ENCODE measurements around the gene SLC17A9. TPM values are rescaled to one million over a fixed set of nuclear protein-coding genes. Genes with fewer than 3 reads are reported as not detected.

SLC17A9 gene
- polyA plus RNA-seq, 3 donors: 0.81 to 31.3 (median 0.82) TPM

DNA sequence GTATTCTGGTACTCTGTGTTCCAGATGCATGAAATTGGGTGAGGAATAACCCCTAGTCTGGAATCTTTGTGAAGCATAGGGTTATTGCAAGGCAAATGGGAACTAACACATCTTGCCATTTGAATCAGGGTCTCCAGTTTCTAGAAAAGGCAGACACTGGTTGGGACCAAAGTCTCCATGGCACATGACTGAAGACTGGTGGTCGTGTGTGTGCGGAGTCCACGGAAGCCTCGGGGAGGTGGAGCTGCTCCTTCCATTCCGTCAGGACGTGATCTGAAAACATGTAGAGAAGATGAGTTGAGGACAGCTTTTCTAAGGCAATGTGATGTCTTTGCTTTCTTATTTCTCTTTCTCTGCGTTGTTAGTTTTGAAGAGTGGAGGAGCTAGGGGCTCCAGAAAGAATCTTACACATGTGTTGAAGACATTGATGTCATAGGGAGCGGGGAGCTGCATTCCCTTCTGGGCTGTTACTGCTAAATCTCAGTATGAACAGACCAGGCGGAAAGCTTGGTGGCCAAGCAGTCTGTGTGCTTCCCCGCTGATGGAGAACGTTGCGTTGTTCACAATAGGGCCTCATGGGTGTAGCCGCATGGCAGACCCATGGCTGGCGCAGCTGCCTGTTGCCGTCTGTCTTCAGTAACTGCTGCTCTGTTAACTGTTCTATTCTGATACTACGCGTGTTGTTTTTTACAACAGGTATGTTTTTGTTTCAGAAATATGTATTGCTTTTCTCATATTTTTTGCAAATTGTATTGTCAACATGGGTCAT is 4.8 kb upstream of the SLC17A9 start:
- H3K27me3 Mint-ChIP-seq (ENCODE audit: low read depth in 3 of 3): no peaks in the 10 kb centered on the region
- peaks cover 3 to 12% (median 6%) of the 10 kb centered on the region in 7 donors for H3K9me3 Mint-ChIP-seq
- no peak overlapping the region for H3K9ac ChIP-seq (ENCODE audit: insufficient read depth, low read length, poor library complexity, severe bottlenecking)
- H3K4me3 ChIP-seq (replicated peaks in 1 of 3; ENCODE audit: low read depth in 2 of 3, low read length in 3 of 3): no peak overlapping the region
- H3K27ac Mint-ChIP-seq: peak overlapping the region in 2 of 7 donors; percentile 31 to 44
- no peak overlapping the region for H3K4me2 ChIP-seq (replicated peaks; ENCODE audit: extremely low read depth, low read length, poor library complexity, severe bottlenecking)
- no peak overlapping the region for H2AFZ ChIP-seq (ENCODE audit: insufficient read depth, low read depth, low read length, poor library complexity, severe bottlenecking)
- no peak for TF ChIP-seq CTCF (IDR thresholded peaks at IDR 0.05)
- no peaks in the 10 kb centered on the region for H3K27me3 ChIP-seq (ENCODE audit: control insufficient read depth in 2 of 2, insufficient read depth in 2 of 2, low read length in 2 of 2)
- peaks cover 6 to 8% of the 10 kb centered on the region in 2 donors for H3K9me3 ChIP-seq (replicated peaks in 1 of 2; ENCODE audit: control insufficient read depth in 1 of 2, insufficient read depth in 1 of 2, low read length in 2 of 2)
- DNase-seq: no peak
- H4K20me1 ChIP-seq (ENCODE audit: insufficient read depth, low read length): peaks cover 8% of the 10 kb centered on the region
- intact Hi-C loops (cut with micrococcal nuclease): no loop called here
- H3K27ac ChIP-seq (ENCODE audit: low read depth in 1 of 2, low read length in 2 of 2): no peak overlapping the region
- H3K79me2 ChIP-seq (ENCODE audit: insufficient read depth, low read length): peaks cover 42% of the 10 kb centered on the region
- peaks cover 59 to 79% of the 10 kb centered on the region in 2 donors for H3K36me3 ChIP-seq (replicated peaks in 1 of 2; ENCODE audit: control insufficient read depth in 1 of 2, insufficient read depth in 2 of 2, low read length in 2 of 2)
- 98% methylated on average over 14 of the region's 17 CpGs for WGBS (ENCODE audit: insufficient coverage)
- peaks cover 13% of the 10 kb centered on the region for H3K4me1 Mint-ChIP-seq
- peaks cover 70 to 73% of the 10 kb centered on the region in 2 donors for H3K36me3 Mint-ChIP-seq
- H3K4me3 Mint-ChIP-seq: no peak overlapping the region
- H3K4me1 ChIP-seq (ENCODE audit: control insufficient read depth in 1 of 2, insufficient read depth in 2 of 2, low read length in 2 of 2): peaks cover 11 to 13% of the 10 kb centered on the region in 2 donors

GRCh38 chr20:62949153-62949821 is 3.2 kb upstream of the SLC17A9 start:
- no peak overlapping the region for H3K27ac Mint-ChIP-seq
- Histone ChIP-seq H3K36me3 (replicated peaks in 1 of 2; ENCODE audit: control insufficient read depth in 1 of 2, insufficient read depth in 2 of 2, low read length in 2 of 2) (peaks cover 45 to 63% of the 10 kb centered on the region in 2 donors), H3K79me2 (ENCODE audit: insufficient read depth, low read length) (peaks cover 30% of the 10 kb centered on the region), H3K9ac (ENCODE audit: insufficient read depth, low read length, poor library complexity, severe bottlenecking) (no peak overlapping the region), H3K27ac (ENCODE audit: low read depth in 1 of 2, low read length in 2 of 2) (no peak overlapping the region), H3K4me2 (replicated peaks; ENCODE audit: extremely low read depth, low read length, poor library complexity, severe bottlenecking) (no peak overlapping the region), H4K20me1 (ENCODE audit: insufficient read depth, low read length) (no peaks in the 10 kb centered on the region), H3K4me1 (ENCODE audit: control insufficient read depth in 1 of 2, insufficient read depth in 2 of 2, low read length in 2 of 2) (peaks cover 26 to 29% of the 10 kb centered on the region in 2 donors), H3K4me3 (replicated peaks in 1 of 3; ENCODE audit: low read depth in 2 of 3, low read length in 3 of 3) (no peak overlapping the region), H2AFZ (ENCODE audit: insufficient read depth, low read depth, low read length, poor library complexity, severe bottlenecking) (no peak overlapping the region), H3K27me3 (ENCODE audit: control insufficient read depth in 2 of 2, insufficient read depth in 2 of 2, low read length in 2 of 2) (no peaks in the 10 kb centered on the region), H3K9me3 (replicated peaks in 1 of 2; ENCODE audit: control insufficient read depth in 1 of 2, insufficient read depth in 1 of 2, low read length in 2 of 2) (peaks cover 6 to 8% of the 10 kb centered on the region in 2 donors)
- no peaks in the 10 kb centered on the region for H3K27me3 Mint-ChIP-seq (ENCODE audit: low read depth in 3 of 3)
- H3K4me3 Mint-ChIP-seq: no peak overlapping the region
- DNase-seq: no peak
- H3K36me3 Mint-ChIP-seq: peaks cover 55 to 58% of the 10 kb centered on the region in 2 donors
- H3K9me3 Mint-ChIP-seq: peaks cover 3 to 12% (median 6%) of the 10 kb centered on the region in 7 donors
- H3K4me1 Mint-ChIP-seq: peaks cover 28% of the 10 kb centered on the region
- intact Hi-C loops (cut with micrococcal nuclease): no loop called here
- 96% methylated on average over 4 of the region's 6 CpGs for WGBS (ENCODE audit: insufficient coverage)
- no peak for TF ChIP-seq CTCF (IDR thresholded peaks at IDR 0.05)
